GM18499 (cell line): ENCODE results near the gene NF2.
"Not testable (repeated sequence)": the region's sequence is repeated elsewhere in the genome, so short reads cannot be mapped to it uniquely, and the experiment has no call there.

ENCODE experiments used
- ATAC-seq: cut with Tn5 transposase; IDR thresholded peaks from one replicate; pipeline ENCODE4 v1.9.1; 2021; ENCODE audit warnings: moderate number of reproducible peaks; ENCODE audit not compliant: insufficient read depth, unreplicated experiment

The NF2 gene

GRCh38 chr22:29594447-29594846 lies 9.0 kb upstream of the NF2 start:
- not testable (repeated sequence) for ATAC-seq

GRCh38 chr22:29596408-29596807 lies 7.0 kb upstream of the NF2 start:
- no peak for ATAC-seq

- ATAC-seq: not testable (repeated sequence)
Measured at GRCh38 chr22:29597871-29598683, 5.4 kb upstream of the NF2 start.

GRCh38 chr22:29598684-29599020 lies 4.8 kb upstream of the NF2 start:
- ATAC-seq: no peak

- ATAC-seq: no peak
Measured at GRCh38 chr22:29604076-29604360, 585 bp downstream of the NF2 start.

GRCh38 chr22:29605527-29605850 lies 2.1 kb downstream of the NF2 start:
- ATAC-seq: no peak

- no peak for ATAC-seq
Measured at GRCh38 chr22:29606320-29606719, 2.9 kb downstream of the NF2 start.

GRCh38 chr22:29607426-29607825 lies 4.0 kb downstream of the NF2 start:
- ATAC-seq: no peak

GRCh38 chr22:29609139-29609538 lies 5.7 kb downstream of the NF2 start:
- ATAC-seq: no peak

GRCh38 chr22:29610780-29611179 lies 7.3 kb downstream of the NF2 start:
- ATAC-seq: no peak

GRCh38 chr22:29615705-29616327 lies 12.4 kb downstream of the NF2 start:
- ATAC-seq: no peak

- ATAC-seq: no peak
Measured at GRCh38 chr22:29617922-29618629, 14.6 kb downstream of the NF2 start.

- no peak for ATAC-seq
Measured at GRCh38 chr22:29621761-29622526, 18.5 kb downstream of the NF2 start.

- no peak for ATAC-seq
Measured at GRCh38 chr22:29623059-29623458, 19.6 kb downstream of the NF2 start.

- ATAC-seq: no peak
Measured at GRCh38 chr22:29623553-29624169, 20.2 kb downstream of the NF2 start.

- no peak for ATAC-seq
Measured at GRCh38 chr22:29625090-29625825, 21.8 kb downstream of the NF2 start.

GRCh38 chr22:29626497-29627195 lies 23.2 kb downstream of the NF2 start:
- no peak for ATAC-seq

- ATAC-seq: no peak
Measured at GRCh38 chr22:29627196-29627535, 23.7 kb downstream of the NF2 start.
